ENCODE data around the gene ANKRD17. TPM values are rescaled to one million over a fixed set of nuclear protein-coding genes. Genes with fewer than 3 reads are reported as not detected.

Gene ANKRD17
- total and polyA plus RNA-seq, 2 donors (not counting 3 experiments of a cell fraction or from before 2014, with no cell fraction given): 33.3 to 64.4 TPM

GRCh38 chr4:73166212-73166611 is 92.4 kb downstream of the ANKRD17 start:
- BruUV-seq (replicated peaks): no TSS peak

More at GRCh38 chr4:73166212-73166611, 92.4 kb downstream of the ANKRD17 start:
- H2AFZ ChIP-seq (ENCODE audit: low read depth, low read length): no peak overlapping the region
- no peaks in the 10 kb centered on the region for H3K27me3 ChIP-seq (ENCODE audit: control insufficient read depth in 2 of 2, insufficient read depth in 2 of 2, low read length in 2 of 2)
- peaks cover 45% of the 10 kb centered on the region for H3K79me2 ChIP-seq (ENCODE audit: control insufficient read depth, insufficient read depth, low read length)
- no peak overlapping the region for H3K4me3 ChIP-seq (replicated peaks in 1 of 3; ENCODE audit: insufficient read depth in 1 of 3, low read depth in 1 of 3, low read length in 3 of 3)
- H3K9ac ChIP-seq (replicated peaks; ENCODE audit: extremely low read depth, insufficient read depth, low read length): no peak overlapping the region
- POLR2A ChIA-PET: no interaction called here
- H3K36me3 ChIP-seq (ENCODE audit: control insufficient read depth in 2 of 2, extremely low read depth in 1 of 2, insufficient read depth in 2 of 2, low read length in 2 of 2): peaks cover 8 to 10% of the 10 kb centered on the region in 2 experiments
- no peaks in the 10 kb centered on the region for H3K4me1 ChIP-seq (ENCODE audit: control insufficient read depth, extremely low read depth, insufficient read depth, low read length)
- no peak overlapping the region for H3K4me2 ChIP-seq (ENCODE audit: insufficient read depth, low read length)
- no peak overlapping the region for H3K27ac ChIP-seq (ENCODE audit: insufficient read depth, low read depth, low read length)
- no peaks in the 10 kb centered on the region for H3K9me3 ChIP-seq (replicated peaks; ENCODE audit: control insufficient read depth, insufficient read depth, low read length)
- dilution Hi-C loops (cut with MboI; ENCODE audit: extremely low pct_ligation_motif_present, low sequenced_read_pairs) (no loop called here), intact Hi-C loops (cut with micrococcal nuclease) (no loop called here)
- TF ChIP-seq JUN (IDR thresholded peaks at IDR 0.05; ENCODE audit: borderline replicate concordance, insufficient read depth, insufficient read length, low read depth): no peak
- TF ChIP-seq CTCF (IDR thresholded peaks at IDR 0.05; ENCODE audit: extremely low read depth in 1 of 2, insufficient read depth in 1 of 2, low read depth in 1 of 2, low read length in 2 of 2): no peak
- TF ChIP-seq MYC (IDR thresholded peaks at IDR 0.05; ENCODE audit: low read depth, low read length): no peak
- TF ChIP-seq FOS (IDR thresholded peaks at IDR 0.05; ENCODE audit: borderline replicate concordance, insufficient read depth, low read length): no peak
- no peak for TF ChIP-seq EZH2 (IDR thresholded peaks at IDR 0.05; ENCODE audit: borderline replicate concordance, low read depth, low read length, severe bottlenecking)
- no peak for TF ChIP-seq POLR2AphosphoS5 (IDR thresholded peaks at IDR 0.05; ENCODE audit: insufficient read depth, low read depth, low read length)
- TF ChIP-seq GATA2 (IDR thresholded peaks at IDR 0.05; ENCODE audit: insufficient read depth, insufficient read length, low read depth, low read length): no peak
- TF ChIP-seq POLR2A (IDR thresholded peaks at IDR 0.05; ENCODE audit: low read depth, low read length): no peak
- TF ChIP-seq MAX (IDR thresholded peaks at IDR 0.05; ENCODE audit: insufficient read depth, insufficient read length): no peak
- DNase-seq (ENCODE audit: low read depth, low spot score): no peak
- FAIRE-seq: no peak
- no peaks in the 10 kb centered on the region for H3K9me1 ChIP-seq (replicated peaks; ENCODE audit: control insufficient read depth, extremely low read depth, insufficient read depth, low read length)
- H4K20me1 ChIP-seq (replicated peaks; ENCODE audit: control insufficient read depth, extremely low read depth, insufficient read depth, low read length): no peaks in the 10 kb centered on the region
- CTCF ChIA-PET: interaction anchor here (1.2 kb wide), 1 partner anchor 91 kb away, joined by 4 read pairs; no protein-coding TSS in a partner anchor
